GM21423 (cell line): ENCODE data around the gene HDAC6.
"Not testable (repeated sequence)": the region's sequence is repeated elsewhere in the genome, so short reads cannot be mapped to it uniquely, and the experiment has no call there.

ENCODE experiments used
- ATAC-seq: cut with Tn5 transposase; IDR thresholded peaks from one replicate; pipeline ENCODE4 v1.9.1; 2021; ENCODE audit warnings: mild to moderate bottlenecking, moderate library complexity; ENCODE audit not compliant: unreplicated experiment

HDAC6 gene

DNA sequence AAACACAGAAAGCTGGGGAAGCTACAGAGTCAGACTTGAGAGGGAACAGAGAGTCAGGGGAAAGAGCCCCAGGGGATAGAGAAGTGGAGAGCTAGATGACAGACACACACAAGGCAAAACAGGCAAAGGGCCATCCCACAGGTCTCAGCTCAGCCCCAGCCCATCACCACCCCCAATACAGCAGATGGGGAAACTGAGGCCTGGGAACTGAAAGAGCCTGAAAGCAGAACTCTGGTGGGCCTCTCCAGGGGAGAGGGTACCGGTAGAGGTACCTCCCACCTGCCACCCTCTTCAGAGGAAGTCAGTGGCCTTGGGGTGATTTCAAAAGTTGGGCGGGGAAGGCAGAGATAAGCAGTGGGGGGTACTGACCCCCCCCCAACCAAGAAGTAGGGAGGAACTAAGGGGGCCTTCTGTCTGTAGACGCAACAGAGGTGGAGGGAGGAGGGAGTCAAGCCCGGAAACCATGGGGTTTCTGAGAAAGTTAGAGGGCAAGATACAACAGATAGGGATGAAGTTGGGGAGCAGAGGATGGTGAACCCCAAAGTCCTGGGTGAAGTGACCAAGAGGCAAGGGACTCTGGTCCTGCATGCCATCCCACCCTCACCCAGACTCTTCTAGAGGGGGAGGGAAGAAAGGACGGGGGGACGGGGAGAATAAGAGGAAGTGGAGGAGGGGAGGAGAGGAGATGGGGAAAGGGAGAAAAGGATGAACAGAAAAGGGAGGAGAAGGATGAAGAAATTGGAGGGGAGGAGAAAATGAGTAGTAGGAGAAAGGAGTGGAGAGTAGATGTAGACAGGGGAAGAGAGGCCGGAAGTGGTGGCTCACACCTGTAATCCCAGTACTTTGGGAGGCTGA, 12.3 kb upstream of the HDAC6 start:
- no peak for ATAC-seq

DNA sequence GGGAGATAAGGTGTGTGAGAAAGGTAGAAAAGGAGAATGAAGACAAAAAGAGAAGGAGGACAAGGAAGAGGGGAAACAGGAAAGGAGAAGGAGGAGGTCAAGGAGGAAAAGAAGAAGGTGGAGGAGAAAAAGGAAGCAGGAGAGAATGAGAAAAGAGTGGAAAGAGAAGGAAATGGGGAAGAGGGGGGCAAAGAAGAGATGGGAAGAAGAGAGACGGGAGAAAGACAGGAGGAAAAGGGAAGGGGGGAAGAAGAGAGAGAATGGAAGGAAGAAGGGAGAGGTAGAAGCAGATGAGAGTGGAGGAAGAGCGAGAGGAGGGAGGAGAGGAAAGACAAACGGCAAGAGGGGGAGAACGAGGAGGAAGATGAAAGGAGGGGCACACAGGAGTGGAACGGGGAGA, 11.4 kb upstream of the HDAC6 start:
- no peak for ATAC-seq

DNA sequence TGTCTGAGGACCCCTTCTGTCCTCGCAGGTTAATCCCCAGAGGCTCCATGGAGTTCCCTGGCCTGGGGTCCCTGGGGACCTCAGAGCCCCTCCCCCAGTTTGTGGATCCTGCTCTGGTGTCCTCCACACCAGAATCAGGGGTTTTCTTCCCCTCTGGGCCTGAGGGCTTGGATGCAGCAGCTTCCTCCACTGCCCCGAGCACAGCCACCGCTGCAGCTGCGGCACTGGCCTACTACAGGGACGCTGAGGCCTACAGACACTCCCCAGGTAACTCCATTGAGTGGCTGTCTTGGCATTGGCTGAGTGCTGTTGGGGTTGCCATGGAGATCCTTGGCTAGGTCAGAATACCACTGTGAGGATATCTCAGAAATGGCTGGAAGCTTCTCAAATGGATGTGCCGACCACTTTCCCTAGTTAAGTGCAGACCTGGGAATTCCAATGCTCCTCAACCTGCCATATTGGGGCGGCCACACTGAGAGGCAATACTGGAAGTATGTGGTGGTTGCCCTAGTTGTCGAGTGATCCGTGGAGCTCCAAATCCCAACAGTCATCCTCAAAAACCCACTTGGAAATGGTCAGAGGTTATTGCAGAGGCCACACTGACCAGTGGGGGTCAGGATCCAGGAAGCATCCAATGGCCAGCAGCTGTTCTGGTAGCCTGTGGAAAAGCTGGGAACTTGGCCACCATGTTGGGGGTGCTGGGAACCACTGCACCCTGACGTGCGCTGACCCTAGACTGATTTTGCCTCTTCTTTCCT, 10.6 kb upstream of the HDAC6 start:
- no peak for ATAC-seq

DNA sequence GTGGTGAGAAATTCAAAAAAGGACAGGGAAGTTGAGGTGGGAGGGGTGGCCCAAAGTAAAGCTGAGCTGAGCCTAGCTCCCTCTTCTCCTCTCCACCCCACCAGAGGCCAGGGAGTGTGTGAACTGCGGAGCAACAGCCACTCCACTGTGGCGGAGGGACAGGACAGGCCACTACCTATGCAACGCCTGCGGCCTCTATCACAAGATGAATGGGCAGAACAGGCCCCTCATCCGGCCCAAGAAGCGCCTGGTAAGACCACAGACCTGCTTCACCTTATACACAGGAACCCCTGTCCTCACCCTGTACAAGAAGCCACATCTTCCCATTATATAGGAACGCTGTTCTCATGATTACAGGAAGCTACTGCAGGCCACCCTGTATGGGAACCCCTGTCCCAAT, 9.6 kb upstream of the HDAC6 start:
- no peak for ATAC-seq

DNA sequence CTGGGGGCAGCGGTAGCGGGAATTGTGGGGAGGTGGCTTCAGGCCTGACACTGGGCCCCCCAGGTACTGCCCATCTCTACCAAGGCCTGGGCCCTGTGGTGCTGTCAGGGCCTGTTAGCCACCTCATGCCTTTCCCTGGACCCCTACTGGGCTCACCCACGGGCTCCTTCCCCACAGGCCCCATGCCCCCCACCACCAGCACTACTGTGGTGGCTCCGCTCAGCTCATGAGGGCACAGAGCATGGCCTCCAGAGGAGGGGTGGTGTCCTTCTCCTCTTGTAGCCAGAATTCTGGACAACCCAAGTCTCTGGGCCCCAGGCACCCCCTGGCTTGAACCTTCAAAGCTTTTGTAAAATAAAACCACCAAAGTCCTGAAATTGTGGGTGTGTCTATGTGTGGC, 7.9 kb upstream of the HDAC6 start:
- no peak for ATAC-seq

DNA sequence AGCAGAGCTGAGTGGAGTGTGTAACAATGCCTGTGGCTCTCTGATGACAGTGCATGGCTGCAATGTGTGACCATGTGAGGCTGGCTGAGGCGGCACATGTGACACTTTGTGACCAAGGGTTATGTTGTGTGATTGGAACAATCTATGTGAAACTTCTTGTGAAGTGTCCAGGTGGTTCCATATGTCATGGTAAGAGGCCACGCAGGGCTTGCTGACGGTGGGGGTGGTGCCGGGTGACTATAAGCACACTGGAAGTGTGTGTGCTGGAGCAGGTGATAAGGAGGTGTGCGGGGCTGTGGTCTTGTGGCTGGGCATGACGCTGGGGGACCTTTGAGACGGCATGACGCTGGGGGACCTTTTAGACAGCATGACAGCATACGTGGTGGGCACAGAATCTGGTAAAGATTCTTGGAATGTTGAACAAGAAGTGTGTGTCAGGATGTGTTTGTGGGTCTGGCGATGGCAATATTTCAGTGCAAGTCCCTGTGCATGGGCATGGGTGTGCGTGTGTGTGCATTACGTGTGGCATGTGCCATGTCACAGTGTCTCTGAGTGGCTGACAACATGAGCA, 7.4 kb upstream of the HDAC6 start:
- no peak for ATAC-seq

DNA sequence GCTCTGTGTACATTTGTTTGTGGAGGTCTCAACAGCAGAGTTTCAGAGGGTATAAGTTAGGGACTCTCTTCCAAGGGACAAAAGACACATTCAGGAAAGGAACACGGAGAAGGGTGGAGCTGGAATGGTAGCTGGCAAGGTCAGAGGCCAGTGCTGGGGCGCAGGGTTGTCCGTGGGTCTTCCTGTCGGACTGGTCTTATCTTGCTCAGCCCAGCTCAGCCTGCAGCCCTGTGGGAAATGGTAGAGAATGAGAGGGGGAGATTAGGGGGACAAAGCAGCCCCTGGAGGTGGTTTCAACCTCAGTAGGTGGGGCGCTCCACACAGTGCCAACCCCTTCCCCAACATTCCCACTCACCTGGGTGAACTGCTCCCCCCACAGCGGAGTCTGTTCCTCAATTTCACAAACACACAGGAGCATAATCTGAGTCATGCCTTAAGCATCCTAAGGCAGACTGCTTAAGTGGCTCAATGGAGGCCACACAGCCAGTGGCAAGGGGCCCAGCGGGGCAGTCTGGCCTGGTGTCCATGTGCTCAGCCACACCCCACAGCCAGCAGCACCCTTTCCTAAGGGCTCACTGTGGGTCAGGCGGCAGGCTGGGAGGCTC, 6.9 kb upstream of the HDAC6 start:
- ATAC-seq = no peak

DNA sequence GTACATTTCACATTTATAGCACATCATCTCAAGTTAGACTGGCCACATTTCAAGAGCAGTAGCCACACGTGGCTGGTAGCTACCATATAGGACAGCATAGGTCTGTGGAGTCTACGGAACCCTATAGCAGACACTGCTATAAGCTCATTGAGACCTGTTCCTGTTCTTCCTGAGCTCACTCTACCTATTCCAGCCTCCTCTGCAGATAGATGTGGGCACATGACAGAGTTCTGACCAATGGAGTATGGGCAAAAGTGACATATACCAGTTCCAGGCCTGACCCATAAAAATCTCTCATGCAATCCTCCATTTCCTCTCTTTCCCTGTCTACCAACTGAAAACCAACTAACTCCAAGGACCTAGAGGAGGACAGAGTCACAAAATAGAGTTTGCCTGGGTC, 3.5 kb upstream of the HDAC6 start:
- ATAC-seq = no peak

DNA sequence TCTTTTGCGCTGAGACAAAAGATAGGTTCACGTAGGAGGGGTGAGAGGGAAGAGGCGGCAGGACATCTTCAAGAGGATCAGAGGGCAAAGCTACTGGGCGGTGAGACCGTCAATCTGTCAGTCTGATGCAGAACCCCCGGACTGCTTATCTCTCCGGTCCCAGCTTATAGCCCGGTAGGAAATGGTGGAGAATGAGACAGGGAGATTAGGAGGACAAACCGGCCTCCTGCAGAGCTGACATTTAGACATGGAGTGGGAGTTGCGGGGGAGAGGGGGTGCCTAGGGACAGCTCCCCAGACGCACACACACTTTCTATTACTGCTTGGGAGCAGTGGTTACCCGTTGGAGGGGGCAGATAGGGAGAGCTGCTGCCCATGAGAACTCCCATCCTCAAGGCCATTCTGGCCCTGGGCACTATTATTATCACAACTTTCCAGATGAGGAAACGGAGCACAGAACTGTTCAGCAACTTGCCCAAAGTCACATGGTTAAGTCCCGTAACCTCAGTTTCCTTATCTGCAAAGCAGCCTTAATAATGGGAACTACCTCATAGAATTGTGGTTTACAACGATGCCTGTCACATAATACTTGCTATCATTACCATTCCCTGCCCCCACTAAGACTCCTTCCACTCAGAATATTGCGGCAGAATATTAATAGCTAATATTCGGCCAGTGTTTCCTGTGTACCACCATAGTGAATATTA, 1.1 kb upstream of the HDAC6 start:
- ATAC-seq = no peak

DNA sequence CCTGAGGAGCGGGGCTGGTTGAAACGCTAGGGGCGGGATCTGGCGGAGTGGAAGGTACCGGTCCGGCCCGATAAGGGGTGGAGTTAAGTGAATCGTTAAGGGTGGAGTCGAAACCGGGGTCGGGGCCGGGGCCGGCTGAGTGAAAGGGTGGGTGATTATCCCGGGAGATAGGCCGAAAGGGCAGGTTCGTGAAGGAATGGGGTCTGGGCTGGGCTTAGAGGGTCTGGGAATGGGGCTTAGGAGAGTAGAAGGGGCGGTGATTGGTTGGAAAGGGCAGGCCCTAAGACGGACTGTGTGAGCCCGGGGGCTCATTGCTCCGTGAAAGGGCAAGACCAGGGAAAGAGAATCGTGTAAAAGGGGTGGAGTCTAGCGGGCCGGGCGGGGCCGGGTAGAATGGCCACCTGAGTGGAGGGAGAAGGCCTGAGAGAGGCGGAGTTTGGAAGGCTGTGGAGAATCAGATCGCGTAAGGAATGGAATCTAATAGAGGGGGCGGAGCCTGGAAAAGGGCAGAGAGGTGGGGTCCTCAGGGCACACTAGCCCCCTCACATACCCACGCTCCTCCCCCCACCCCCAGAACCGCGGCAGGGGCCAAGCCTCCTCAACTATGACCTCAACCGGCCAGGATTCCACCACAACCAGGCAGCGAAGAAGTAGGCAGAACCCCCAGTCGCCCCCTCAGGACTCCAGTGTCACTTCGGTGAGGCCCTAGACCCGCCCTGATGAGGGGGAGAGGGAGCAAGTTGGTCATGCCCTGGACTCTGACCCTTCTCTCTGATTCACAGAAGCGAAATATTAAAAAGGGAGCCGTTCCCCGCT, 430 bp downstream of the HDAC6 start:
- ATAC-seq = peak; percentile 31

DNA sequence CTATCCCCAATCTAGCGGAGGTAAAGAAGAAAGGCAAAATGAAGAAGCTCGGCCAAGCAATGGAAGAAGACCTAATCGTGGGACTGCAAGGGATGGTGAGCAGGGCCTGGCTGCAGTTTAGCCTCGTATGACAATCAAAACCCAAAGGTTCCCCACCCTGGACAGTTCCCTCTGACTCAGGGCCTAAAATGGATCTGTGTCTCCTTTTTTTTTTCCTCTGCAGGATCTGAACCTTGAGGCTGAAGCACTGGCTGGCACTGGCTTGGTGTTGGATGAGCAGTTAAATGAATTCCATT, 986 bp downstream of the HDAC6 start:
- ATAC-seq = no peak

DNA sequence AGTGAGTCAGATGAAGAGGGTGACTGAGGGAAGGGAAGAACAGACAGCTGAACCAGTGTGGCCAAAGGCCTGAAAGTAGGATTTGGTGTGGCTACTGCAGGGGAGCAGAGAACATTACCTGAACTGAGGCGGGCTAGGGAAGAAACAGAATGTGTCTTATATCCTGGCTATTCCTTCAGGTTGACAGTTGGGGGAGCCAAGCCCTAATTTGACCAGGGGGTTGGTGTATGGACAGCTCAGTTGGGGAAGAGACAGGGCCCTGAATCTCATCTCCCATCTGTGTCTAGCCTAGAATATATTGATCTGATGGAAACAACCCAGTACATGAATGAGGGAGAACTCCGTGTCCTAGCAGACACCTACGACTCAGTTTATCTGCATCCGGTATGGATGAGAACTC, 4.2 kb downstream of the HDAC6 start:
- ATAC-seq = no peak

DNA sequence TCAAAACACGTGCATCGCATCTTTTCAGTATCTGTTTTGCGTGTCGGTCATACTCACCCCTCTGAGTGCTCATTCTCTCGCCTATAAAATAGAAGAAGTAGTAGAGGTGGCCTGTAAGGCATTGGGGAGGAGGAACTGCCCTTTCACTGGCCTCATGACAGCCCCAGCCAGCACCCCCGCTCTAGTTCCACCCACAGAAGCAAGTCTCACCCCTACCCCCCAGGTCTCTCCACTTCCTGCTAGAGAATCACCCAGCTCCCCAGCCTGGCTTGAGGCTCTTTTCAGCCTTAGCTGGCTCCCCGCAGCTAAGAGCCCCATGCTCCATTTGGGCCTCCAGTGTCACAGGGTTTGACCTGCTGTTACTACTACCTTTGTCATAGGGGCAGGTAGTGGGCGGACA, 11.8 kb downstream of the HDAC6 start:
- no peak for ATAC-seq

DNA sequence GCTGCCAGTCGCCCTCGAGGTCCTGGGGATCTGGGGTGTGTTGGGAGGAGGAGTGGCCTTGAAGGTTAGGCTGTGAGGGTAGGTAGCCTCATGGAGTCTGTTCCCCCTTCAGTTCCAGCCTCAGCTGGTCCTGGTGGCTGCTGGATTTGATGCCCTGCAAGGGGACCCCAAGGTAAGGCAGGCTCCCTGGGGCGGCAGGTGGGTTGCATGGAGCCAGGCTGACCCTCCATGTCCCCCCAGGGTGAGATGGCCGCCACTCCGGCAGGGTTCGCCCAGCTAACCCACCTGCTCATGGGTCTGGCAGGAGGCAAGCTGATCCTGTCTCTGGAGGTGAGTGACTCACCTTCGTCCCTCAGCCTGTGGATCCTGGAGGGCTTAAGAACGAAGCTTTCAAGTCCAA, 12.9 kb downstream of the HDAC6 start:
- ATAC-seq = no peak

DNA sequence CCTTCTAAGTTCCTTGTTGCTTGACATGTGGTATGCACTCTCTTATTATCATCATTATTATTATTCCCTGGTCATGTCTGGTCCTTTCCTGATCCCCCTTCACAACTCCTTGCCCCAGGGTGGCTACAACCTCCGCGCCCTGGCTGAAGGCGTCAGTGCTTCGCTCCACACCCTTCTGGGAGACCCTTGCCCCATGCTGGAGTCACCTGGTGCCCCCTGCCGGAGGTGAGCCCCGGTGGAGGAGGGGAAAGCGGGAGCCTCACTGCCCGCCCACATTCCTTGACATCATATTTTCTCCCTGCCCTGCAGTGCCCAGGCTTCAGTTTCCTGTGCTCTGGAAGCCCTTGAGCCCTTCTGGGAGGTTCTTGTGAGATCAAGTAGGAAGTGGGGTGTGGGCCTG, 13.4 kb downstream of the HDAC6 start:
- no peak for ATAC-seq

DNA sequence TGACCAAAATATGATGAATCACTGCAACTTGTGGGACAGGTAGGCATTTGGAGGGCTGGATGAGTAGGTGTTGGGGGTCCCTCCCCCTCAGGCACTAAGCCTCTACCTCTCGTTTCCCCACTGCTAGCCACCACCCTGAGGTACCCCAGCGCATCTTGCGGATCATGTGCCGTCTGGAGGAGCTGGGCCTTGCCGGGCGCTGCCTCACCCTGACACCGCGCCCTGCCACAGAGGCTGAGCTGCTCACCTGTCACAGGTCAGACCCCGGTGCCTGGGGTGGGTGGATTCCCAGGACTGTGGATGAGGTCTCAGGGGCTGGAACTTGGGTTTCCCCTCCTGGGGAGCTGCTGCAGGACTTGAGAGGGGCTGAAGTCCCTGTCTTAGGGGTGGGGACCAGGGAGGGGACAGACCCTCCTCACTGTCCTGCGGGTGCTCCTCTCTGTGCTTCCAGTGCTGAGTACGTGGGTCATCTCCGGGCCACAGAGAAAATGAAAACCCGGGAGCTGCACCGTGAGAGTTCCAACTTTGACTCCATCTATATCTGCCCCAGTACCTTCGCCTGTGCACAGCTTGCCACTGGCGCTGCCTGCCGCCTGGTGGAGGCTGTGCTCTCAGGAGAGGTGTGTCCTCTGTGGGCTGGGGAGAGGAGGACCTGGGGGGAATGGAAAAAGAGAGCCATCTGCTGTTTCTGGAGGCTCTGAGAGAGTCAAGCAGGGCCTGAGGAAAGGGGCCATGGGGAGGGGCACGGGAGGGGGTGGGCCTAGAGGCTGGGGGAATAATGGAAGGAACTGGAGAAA, 14.3 kb downstream of the HDAC6 start:
- no peak for ATAC-seq

DNA sequence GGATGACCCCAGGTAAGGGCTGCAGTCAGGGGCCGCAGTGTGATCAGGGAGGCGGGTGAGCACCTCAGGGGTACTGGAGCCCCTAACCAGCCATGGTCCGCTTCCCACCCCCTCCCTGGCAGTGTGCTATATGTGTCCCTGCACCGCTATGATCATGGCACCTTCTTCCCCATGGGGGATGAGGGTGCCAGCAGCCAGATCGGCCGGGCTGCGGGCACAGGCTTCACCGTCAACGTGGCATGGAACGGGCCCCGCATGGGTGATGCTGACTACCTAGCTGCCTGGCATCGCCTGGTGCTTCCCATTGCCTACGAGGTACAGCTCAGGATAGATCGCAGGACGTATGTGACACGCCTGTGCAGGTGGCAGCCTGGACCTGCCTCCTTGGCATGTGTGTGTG, 16.2 kb downstream of the HDAC6 start:
- no peak for ATAC-seq

DNA sequence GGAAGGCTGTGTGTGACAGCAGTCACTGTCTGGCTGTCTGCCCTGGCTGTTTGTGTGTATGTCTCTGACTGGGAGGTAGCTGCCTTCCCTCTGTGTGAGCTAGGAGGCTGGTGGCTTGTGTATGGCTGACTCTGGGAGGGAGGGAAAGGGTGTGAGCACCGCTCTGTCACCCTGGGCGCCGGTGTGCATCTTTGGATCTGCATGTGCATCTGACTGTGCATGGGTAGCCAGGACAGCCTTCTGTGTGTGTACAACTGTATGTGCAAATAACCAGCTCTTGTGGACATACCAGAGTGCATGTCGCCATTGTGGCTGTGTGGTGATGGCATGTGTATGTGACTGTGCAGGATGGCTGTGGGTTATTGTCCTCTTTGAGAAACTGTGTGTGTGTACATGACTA, 17.0 kb downstream of the HDAC6 start:
- no peak for ATAC-seq

DNA sequence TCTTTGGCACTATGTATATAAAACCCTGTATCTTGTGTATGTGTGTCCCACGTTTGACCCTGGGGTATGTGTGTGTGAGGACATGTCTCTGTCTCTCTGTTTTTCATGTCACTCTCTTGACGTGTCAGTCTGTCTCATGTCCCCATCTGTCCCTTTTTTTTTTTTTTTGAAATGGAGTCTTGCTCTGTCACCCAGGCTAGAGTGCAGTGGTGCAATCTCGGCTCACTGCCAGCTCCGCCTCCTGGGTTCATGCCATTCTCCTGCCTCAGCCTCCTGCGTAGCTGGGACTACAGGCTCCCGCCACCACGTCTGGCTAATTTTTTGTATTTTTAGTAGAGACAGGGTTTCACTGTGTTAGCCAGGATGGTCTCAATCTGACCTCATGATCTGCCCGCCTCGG, 17.5 kb downstream of the HDAC6 start:
- ATAC-seq = not testable (repeated sequence)

DNA sequence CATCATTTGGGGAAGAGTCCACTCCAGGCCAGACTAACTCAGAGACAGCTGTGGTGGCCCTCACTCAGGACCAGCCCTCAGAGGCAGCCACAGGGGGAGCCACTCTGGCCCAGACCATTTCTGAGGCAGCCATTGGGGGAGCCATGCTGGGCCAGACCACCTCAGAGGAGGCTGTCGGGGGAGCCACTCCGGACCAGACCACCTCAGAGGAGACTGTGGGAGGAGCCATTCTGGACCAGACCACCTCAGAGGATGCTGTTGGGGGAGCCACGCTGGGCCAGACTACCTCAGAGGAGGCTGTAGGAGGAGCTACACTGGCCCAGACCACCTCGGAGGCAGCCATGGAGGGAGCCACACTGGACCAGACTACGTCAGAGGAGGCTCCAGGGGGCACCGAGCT, 21.2 kb downstream of the HDAC6 start:
- no peak for ATAC-seq
